ENCODE data around the gene RASAL3. TPM values are rescaled to one million over a fixed set of nuclear protein-coding genes. Genes with fewer than 3 reads are reported as not detected.

Gene RASAL3
- total and polyA plus RNA-seq, 9 donors = 0.61 to 2.6 (median 1.4) TPM

DNA sequence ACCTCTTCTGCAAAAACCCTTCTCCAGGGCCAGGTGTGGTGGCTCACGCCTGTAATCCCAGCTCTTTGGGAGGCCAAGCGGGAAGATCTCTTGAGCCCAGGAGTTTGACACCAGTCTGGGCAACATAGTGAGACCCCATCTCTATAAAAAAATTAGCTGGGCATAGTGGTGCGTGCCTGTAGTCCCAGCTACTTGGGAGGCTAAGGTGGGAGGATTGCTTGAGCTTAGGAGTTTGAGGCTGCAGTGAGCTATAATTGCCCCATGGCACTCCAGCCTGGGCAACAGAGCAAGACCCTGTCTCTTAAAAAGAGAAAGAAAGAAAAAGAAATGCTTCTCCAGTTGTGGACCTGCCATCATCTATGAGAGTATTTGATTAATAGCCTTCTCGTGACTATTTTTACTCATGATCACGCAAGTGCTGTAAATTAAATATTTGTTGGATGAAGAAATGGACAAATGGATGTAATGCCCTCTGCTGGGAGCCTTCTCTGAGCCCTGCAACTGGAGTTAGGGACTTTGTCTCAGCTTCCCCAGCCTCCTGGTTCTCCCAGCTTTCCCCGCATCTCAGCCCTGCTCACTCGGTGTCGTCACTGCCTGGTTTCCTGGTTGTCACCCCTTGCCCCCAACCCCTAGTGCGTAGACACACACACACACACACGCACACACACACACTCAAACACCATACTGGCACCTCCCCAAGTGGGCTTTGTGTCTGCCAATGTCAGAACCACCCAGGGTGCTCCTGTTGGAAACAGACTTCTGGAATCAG, 26.8 kb downstream of the RASAL3 start:
- H3K4me3 ChIP-seq = no peak overlapping the region
- WGBS, 3 donors = 72 to 75% (median 73%) methylated on average over 10 of the region's 10 CpGs
- H3K27me3 ChIP-seq = no peaks in the 10 kb centered on the region
- H3K27ac ChIP-seq = no peak overlapping the region
- H3K9me3 ChIP-seq = no peaks in the 10 kb centered on the region
- H3K4me1 ChIP-seq (ENCODE audit: insufficient read depth) = peaks cover 3% of the 10 kb centered on the region
- peak in 1 of 5 donors; percentile 19 for DNase-seq
- H3K36me3 ChIP-seq = no peaks in the 10 kb centered on the region
- TF ChIP-seq EP300 (IDR thresholded peaks at IDR 0.05) = no peak
- no peak for TF ChIP-seq POLR2A (IDR thresholded peaks at IDR 0.05)
- TF ChIP-seq, protein P1, sequence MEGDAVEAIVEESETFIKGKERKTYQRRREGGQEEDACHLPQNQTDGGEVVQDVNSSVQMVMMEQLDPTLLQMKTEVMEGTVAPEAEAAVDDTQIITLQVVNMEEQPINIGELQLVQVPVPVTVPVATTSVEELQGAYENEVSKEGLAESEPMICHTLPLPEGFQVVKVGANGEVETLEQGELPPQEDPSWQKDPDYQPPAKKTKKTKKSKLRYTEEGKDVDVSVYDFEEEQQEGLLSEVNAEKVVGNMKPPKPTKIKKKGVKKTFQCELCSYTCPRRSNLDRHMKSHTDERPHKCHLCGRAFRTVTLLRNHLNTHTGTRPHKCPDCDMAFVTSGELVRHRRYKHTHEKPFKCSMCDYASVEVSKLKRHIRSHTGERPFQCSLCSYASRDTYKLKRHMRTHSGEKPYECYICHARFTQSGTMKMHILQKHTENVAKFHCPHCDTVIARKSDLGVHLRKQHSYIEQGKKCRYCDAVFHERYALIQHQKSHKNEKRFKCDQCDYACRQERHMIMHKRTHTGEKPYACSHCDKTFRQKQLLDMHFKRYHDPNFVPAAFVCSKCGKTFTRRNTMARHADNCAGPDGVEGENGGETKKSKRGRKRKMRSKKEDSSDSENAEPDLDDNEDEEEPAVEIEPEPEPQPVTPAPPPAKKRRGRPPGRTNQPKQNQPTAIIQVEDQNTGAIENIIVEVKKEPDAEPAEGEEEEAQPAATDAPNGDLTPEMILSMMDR (IDR thresholded peaks at IDR 0.05) = no peak
- intact Hi-C loops (cut with DNase I) = loop anchor here in 1 of 4 donors (10.0 kb wide), 1 partner anchor 63 kb away; the partner anchor contains the start of gene AKAP8

DNA sequence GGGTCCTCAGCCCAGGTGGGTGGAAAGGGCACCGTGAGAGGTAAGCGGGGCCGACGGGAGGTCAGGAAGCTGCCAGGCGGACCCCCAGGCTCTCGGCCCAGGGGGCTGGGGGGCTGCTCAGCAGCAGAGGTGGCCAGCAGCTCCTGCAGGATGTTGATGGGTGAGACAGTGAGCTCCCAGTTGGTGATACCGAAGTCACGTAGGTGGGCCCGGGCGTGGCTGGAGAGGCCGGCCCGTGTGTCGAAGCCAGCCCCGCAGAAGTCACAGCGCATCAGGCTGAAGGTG, 27.6 kb downstream of the RASAL3 start:
- peak in 1 of 5 donors; percentile 13 for DNase-seq
- Histone ChIP-seq H3K4me1 (ENCODE audit: insufficient read depth) (peaks cover 3% of the 10 kb centered on the region), H3K9me3 (no peaks in the 10 kb centered on the region), H3K27me3 (no peaks in the 10 kb centered on the region), H3K27ac (no peak overlapping the region), H3K4me3 (no peak overlapping the region), H3K36me3 (no peaks in the 10 kb centered on the region)
- WGBS, 3 donors = 84 to 88% (median 85%) methylated on average over 15 of the region's 15 CpGs
- intact Hi-C loops (cut with DNase I) = loop anchor here in 1 of 4 donors (10.0 kb wide), 1 partner anchor 62 kb away; the partner anchor contains the start of gene AKAP8
- TF ChIP-seq EP300 (IDR thresholded peaks at IDR 0.05) (no peak), POLR2A (IDR thresholded peaks at IDR 0.05) (no peak)
- TF ChIP-seq, protein P1 (IDR thresholded peaks at IDR 0.05) = no peak

DNA sequence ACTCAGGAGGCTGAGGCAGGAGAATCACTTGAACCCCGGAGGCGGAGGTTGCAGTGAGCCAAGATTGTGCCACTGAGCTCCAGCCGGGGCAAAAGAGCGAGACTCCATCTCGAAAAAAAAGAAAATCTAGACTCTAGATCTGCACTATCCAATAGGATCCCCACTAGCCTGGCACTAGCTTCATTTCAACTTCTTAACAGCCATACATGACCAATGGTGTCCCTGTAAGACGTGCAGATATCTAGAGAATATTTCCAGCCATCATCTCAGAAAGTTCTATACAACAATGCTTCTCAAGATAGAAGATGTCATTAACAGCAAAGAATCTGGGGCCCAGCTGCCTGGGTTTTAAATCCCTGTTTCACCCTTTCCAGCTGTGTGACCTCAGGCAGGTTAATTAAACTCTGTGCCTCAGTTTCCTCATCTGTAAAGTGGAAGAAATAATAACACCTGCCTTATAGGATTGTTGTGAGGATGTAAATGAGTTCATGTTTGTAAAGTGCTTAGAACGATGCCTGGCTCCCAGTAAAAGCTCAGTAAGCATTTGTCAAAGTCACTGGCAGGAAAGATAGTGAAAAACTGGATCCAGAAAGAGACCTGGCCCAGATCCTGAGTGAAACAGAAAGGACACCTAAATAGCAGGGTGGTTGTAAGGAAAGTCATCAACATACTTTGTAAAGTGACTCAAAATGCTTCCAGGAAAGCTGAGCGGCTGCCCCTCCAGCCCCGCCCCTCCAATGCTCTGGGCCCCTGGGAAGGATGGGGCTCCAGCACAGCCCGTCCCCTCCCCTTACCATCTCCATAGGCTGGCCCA, 28.1 kb downstream of the RASAL3 start:
- TF ChIP-seq POLR2A (IDR thresholded peaks at IDR 0.05) = no peak
- TF ChIP-seq, protein P1 (IDR thresholded peaks at IDR 0.05) = no peak
- TF ChIP-seq EP300 (IDR thresholded peaks at IDR 0.05) = no peak
- Histone ChIP-seq H3K27me3 (no peaks in the 10 kb centered on the region), H3K4me1 (ENCODE audit: insufficient read depth) (peaks cover 6% of the 10 kb centered on the region), H3K36me3 (no peaks in the 10 kb centered on the region), H3K27ac (no peak overlapping the region), H3K4me3 (no peak overlapping the region), H3K9me3 (no peaks in the 10 kb centered on the region)
- no peak for DNase-seq
- intact Hi-C loops (cut with DNase I) = loop anchor here in 1 of 4 donors (10.0 kb wide), 1 partner anchor 61 kb away; the partner anchor contains the start of gene AKAP8
- WGBS, 3 donors = 85 to 89% (median 87%) methylated on average over 10 of the region's 10 CpGs

DNA sequence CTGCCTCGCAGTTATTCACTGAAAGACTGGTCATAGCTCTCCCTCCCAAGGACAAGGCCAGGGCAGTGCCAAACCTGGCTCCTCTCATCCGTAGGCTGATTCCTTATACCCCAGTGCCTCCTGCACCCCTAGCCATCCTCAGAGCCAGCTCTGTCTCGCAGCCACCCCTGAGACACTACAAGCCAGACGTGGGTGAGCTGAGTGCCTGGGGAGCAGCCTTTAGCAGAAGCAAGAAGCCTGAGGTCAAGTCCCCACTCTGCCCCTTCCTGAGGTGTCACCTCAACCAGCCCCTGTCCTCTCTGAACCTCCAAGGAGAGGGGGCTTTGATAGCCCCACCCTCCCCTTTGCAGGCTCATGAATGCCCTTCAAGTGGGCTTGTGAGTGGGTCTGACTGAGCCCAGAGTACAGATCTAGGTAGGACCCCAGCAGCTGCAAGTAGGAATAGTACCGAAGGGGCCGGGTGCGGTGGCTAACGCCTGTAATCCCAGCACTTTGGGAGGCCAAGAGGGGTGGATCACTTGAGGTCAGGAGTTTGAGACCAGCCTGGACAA, 30.8 kb downstream of the RASAL3 start:
- H3K4me3 ChIP-seq = peak overlapping the region; percentile 52
- intact Hi-C loops (cut with DNase I) = loop anchor here in 1 of 4 donors (10.0 kb wide), 1 partner anchor 59 kb away; the partner anchor contains the start of gene AKAP8
- H3K4me1 ChIP-seq (ENCODE audit: insufficient read depth) = peaks cover 13% of the 10 kb centered on the region
- no peak for DNase-seq
- no peaks in the 10 kb centered on the region for H3K9me3 ChIP-seq
- no peaks in the 10 kb centered on the region for H3K27me3 ChIP-seq
- no peak overlapping the region for H3K27ac ChIP-seq
- WGBS, 3 donors = 59 to 64% (median 59%) methylated on average over 8 of the region's 8 CpGs
- no peaks in the 10 kb centered on the region for H3K36me3 ChIP-seq
- no peak for TF ChIP-seq POLR2A (IDR thresholded peaks at IDR 0.05)
- TF ChIP-seq, protein P1 (IDR thresholded peaks at IDR 0.05) = no peak
- TF ChIP-seq EP300 (IDR thresholded peaks at IDR 0.05) = no peak

All from ovary (tissue), 9 donors.